ENCODE data around the gene PDE1C. TPM values are rescaled to one million over a fixed set of nuclear protein-coding genes. Genes with fewer than 3 reads are reported as not detected.
"Not testable (repeated sequence)": the region's sequence is repeated elsewhere in the genome, so short reads cannot be mapped to it uniquely, and the experiment has no call there.

Gene PDE1C
- total RNA-seq, 8 experiments from 2014 or later: 0.49 to 140 (median 19.3) TPM

- 35 to 88% (median 74%) methylated on average over 1 to 5 of the region's 5 CpGs for WGBS, 10 experiments
- Histone ChIP-seq H3K4me1 (replicated peaks in 1 of 2) (peaks cover 0 to 5% of the 10 kb centered on the region in 2 donors), H3K27ac (no peak overlapping the region), H3K4me3 (no peak overlapping the region)
- in situ Hi-C loops (cut with MboI; ENCODE audit: low pct_unique_long_range_greater_than_20kb in 2 of 9, low sequenced_read_pairs in 9 of 9, unreplicated experiment in 9 of 9): no loop called here
- ATAC-seq (replicated peaks in 6 of 8): peak in 1 of 8 experiments; percentile 8
Measured at GRCh38 chr7:31853380-31853779, 216.8 kb downstream of the PDE1C start.

- H3K27ac ChIP-seq: no peak overlapping the region
- no peak overlapping the region for H3K4me3 ChIP-seq
- H3K4me1 ChIP-seq (replicated peaks in 1 of 2): peaks cover 0 to 5% of the 10 kb centered on the region in 2 donors
- peak in 1 of 8 experiments; percentile 60 for ATAC-seq (replicated peaks in 6 of 8)
- in situ Hi-C loops (cut with MboI; ENCODE audit: low pct_unique_long_range_greater_than_20kb in 2 of 9, low sequenced_read_pairs in 9 of 9, unreplicated experiment in 9 of 9): no loop called here
- WGBS, 10 experiments: 7 to 100% (median 77%) methylated on average over 1 to 2 of the region's 2 CpGs; no CpG with 5 or more reads in 2 of the 10 experiments
Measured at GRCh38 chr7:31852462-31852861, 217.7 kb downstream of the PDE1C start.

GRCh38 chr7:31851119-31851518 is 219.1 kb downstream of the PDE1C start:
- Histone ChIP-seq H3K4me1 (replicated peaks in 1 of 2) (peaks cover 0 to 3% of the 10 kb centered on the region in 2 donors), H3K4me3 (no peak overlapping the region), H3K27ac (no peak overlapping the region)
- 0 to 100% (median 47%) methylated on average over 1 to 2 of the region's 2 CpGs; no CpG with 5 or more reads in 2 of the 10 experiments for WGBS, 10 experiments
- in situ Hi-C loops (cut with MboI; ENCODE audit: low pct_unique_long_range_greater_than_20kb in 2 of 9, low sequenced_read_pairs in 9 of 9, unreplicated experiment in 9 of 9): no loop called here
- ATAC-seq (replicated peaks in 6 of 8): peak in 3 of 8 experiments; percentile 33 to 90 (median 79)

- 22 to 100% (median 91%) methylated on average over 1 to 4 of the region's 4 CpGs for WGBS, 10 experiments
- Histone ChIP-seq H3K4me1 (replicated peaks in 1 of 2) (no peaks in the 10 kb centered on the region), H3K27ac (no peak overlapping the region), H3K4me3 (no peak overlapping the region)
- peak in 2 of 8 experiments; percentile 17 to 38 for ATAC-seq (replicated peaks in 6 of 8)
- in situ Hi-C loops (cut with MboI; ENCODE audit: low pct_unique_long_range_greater_than_20kb in 2 of 9, low sequenced_read_pairs in 9 of 9, unreplicated experiment in 9 of 9): no loop called here
Measured at GRCh38 chr7:31850601-31851000, 219.6 kb downstream of the PDE1C start.

- ATAC-seq (replicated peaks in 6 of 8): no peak
- 10 to 98% (median 71%) methylated on average over 1 to 5 of the region's 5 CpGs; no CpG with 5 or more reads in 2 of the 10 experiments for WGBS, 10 experiments
- Histone ChIP-seq H3K4me3 (no peak overlapping the region), H3K4me1 (replicated peaks in 1 of 2) (no peaks in the 10 kb centered on the region), H3K27ac (no peak overlapping the region)
- in situ Hi-C loops (cut with MboI; ENCODE audit: low pct_unique_long_range_greater_than_20kb in 2 of 9, low sequenced_read_pairs in 9 of 9, unreplicated experiment in 9 of 9): no loop called here
Measured at GRCh38 chr7:31850066-31850465, 220.1 kb downstream of the PDE1C start.

GRCh38 chr7:31835471-31835870 is 234.7 kb downstream of the PDE1C start:
- Histone ChIP-seq H3K27ac (no peak overlapping the region), H3K4me1 (replicated peaks in 1 of 2) (peaks cover 3 to 7% of the 10 kb centered on the region in 2 donors), H3K4me3 (no peak overlapping the region)
- in situ Hi-C loops (cut with MboI; ENCODE audit: low pct_unique_long_range_greater_than_20kb in 2 of 9, low sequenced_read_pairs in 9 of 9, unreplicated experiment in 9 of 9): no loop called here
- ATAC-seq (replicated peaks in 6 of 8): no peak
- 10 to 100% (median 95%) methylated on average over 1 to 3 of the region's 4 CpGs; no CpG with 5 or more reads in 5 of the 10 experiments for WGBS, 10 experiments

GRCh38 chr7:31833625-31834024 is 236.6 kb downstream of the PDE1C start:
- H3K4me3 ChIP-seq; ATAC-seq (replicated peaks in 6 of 8); H3K4me1 ChIP-seq (replicated peaks in 1 of 2); H3K27ac ChIP-seq; in situ Hi-C loops (cut with MboI; ENCODE audit: low pct_unique_long_range_greater_than_20kb in 2 of 9, low sequenced_read_pairs in 9 of 9, unreplicated experiment in 9 of 9): not testable (repeated sequence)
- 10 to 95% (median 76%) methylated on average over 1 to 3 of the region's 3 CpGs; no CpG with 5 or more reads in 2 of the 10 experiments for WGBS, 10 experiments

GRCh38 chr7:31828520-31828919 is 241.7 kb downstream of the PDE1C start:
- Histone ChIP-seq H3K4me1 (replicated peaks in 1 of 2) (no peaks in the 10 kb centered on the region), H3K4me3 (no peak overlapping the region), H3K27ac (no peak overlapping the region)
- in situ Hi-C loops (cut with MboI; ENCODE audit: low pct_unique_long_range_greater_than_20kb in 2 of 9, low sequenced_read_pairs in 9 of 9, unreplicated experiment in 9 of 9): no loop called here
- ATAC-seq (replicated peaks in 6 of 8): peak in 3 of 8 experiments; percentile 12 to 95 (median 79)

- ATAC-seq (replicated peaks in 6 of 8): no peak
- H3K4me1 ChIP-seq (replicated peaks in 1 of 2): peaks cover 0 to 4% of the 10 kb centered on the region in 2 donors
- no peak overlapping the region for H3K4me3 ChIP-seq
- in situ Hi-C loops (cut with MboI; ENCODE audit: low pct_unique_long_range_greater_than_20kb in 2 of 9, low sequenced_read_pairs in 9 of 9, unreplicated experiment in 9 of 9): no loop called here
- no peak overlapping the region for H3K27ac ChIP-seq
Measured at GRCh38 chr7:31825576-31825975, 244.6 kb downstream of the PDE1C start.

- WGBS, 10 experiments: 45 to 100% (median 86%) methylated on average over 1 to 5 of the region's 5 CpGs
- Histone ChIP-seq H3K27ac (no peak overlapping the region), H3K4me3 (no peak overlapping the region), H3K4me1 (replicated peaks in 1 of 2) (peaks cover 0 to 7% of the 10 kb centered on the region in 2 donors)
- in situ Hi-C loops (cut with MboI; ENCODE audit: low pct_unique_long_range_greater_than_20kb in 2 of 9, low sequenced_read_pairs in 9 of 9, unreplicated experiment in 9 of 9): no loop called here
- no peak for ATAC-seq (replicated peaks in 6 of 8)
Measured at GRCh38 chr7:31819031-31819430, 251.2 kb downstream of the PDE1C start.

- Histone ChIP-seq H3K4me3 (no peak overlapping the region), H3K27ac (no peak overlapping the region), H3K4me1 (replicated peaks in 1 of 2) (peaks cover 10% of the 10 kb centered on the region in 2 donors)
- WGBS, 10 experiments: 38 to 100% (median 82%) methylated on average over 2 to 5 of the region's 5 CpGs; no CpG with 5 or more reads in 1 of the 10 experiments
- ATAC-seq (replicated peaks in 6 of 8): no peak
- in situ Hi-C loops (cut with MboI; ENCODE audit: low pct_unique_long_range_greater_than_20kb in 2 of 9, low sequenced_read_pairs in 9 of 9, unreplicated experiment in 9 of 9): no loop called here
Measured at GRCh38 chr7:31816810-31817209, 253.4 kb downstream of the PDE1C start.

- in situ Hi-C loops (cut with MboI; ENCODE audit: low pct_unique_long_range_greater_than_20kb in 2 of 9, low sequenced_read_pairs in 9 of 9, unreplicated experiment in 9 of 9): no loop called here
- no peak for ATAC-seq (replicated peaks in 6 of 8)
- WGBS, 10 experiments: 49 to 100% (median 81%) methylated on average over 1 to 7 of the region's 9 CpGs; no CpG with 5 or more reads in 1 of the 10 experiments
- no peak overlapping the region for H3K27ac ChIP-seq
- H3K4me1 ChIP-seq (replicated peaks in 1 of 2): peaks cover 16 to 21% of the 10 kb centered on the region in 2 donors
- no peak overlapping the region for H3K4me3 ChIP-seq
Measured at GRCh38 chr7:31815796-31816195, 254.4 kb downstream of the PDE1C start.

- Histone ChIP-seq H3K4me1 (replicated peaks in 1 of 2) (peaks cover 17 to 21% of the 10 kb centered on the region in 2 donors), H3K27ac (no peak overlapping the region), H3K4me3 (no peak overlapping the region)
- ATAC-seq (replicated peaks in 6 of 8): no peak
- in situ Hi-C loops (cut with MboI; ENCODE audit: low pct_unique_long_range_greater_than_20kb in 2 of 9, low sequenced_read_pairs in 9 of 9, unreplicated experiment in 9 of 9): no loop called here
- WGBS, 10 experiments: 43 to 100% (median 81%) methylated on average over 1 to 3 of the region's 3 CpGs
Measured at GRCh38 chr7:31814187-31814586, 256.0 kb downstream of the PDE1C start.
